OCI-LY3 (cell line): Measurements from ENCODE around the gene MAD1L1.

Source experiments
- H2AFZ ChIP-seq: fragments of 200-600, 300-600 bp; shearing (Covaris generic); 2 replicates; pipeline ENCODE4 v1.6.0; 2014; ENCODE audit warnings: antibody characterized with exemption, low read depth, low read length
- H3K27ac ChIP-seq: fragments of 200-600, 300-600 bp; sonication (generic); 2 replicates; pipeline ENCODE4 v1.5.1; 2014; ENCODE audit warnings: mild to moderate bottlenecking, low read length, moderate library complexity, mixed read lengths
- H3K27me3 ChIP-seq: fragments of 200-600, 300-600 bp; sonication (generic); 2 replicates; pipeline ENCODE4 v1.6.1; 2014; ENCODE audit warnings: low read depth, low read length, mixed read lengths
- H3K36me3 ChIP-seq: fragments of 200-600, 300-600 bp; sonication (generic); replicated peaks from 2 replicates; pipeline ENCODE3; 2014; ENCODE audit warnings: low read depth, low read length, mixed read lengths
- H3K4me1 ChIP-seq: fragments of 300-600, 200-600 bp; sonication (generic); 2 replicates; pipeline ENCODE4 v1.6.1; 2014; ENCODE audit warnings: low read length, mixed read lengths
- H3K4me2 ChIP-seq: fragments of 200-600, 300-600 bp; sonication (generic); 2 replicates; pipeline ENCODE4 v1.6.1; 2014; ENCODE audit warnings: low read length, mixed read lengths
- H3K4me3 ChIP-seq: fragments of 300-600, 200-600 bp; sonication (generic); 2 replicates; pipeline ENCODE4 v1.5.1; 2014; ENCODE audit warnings: antibody characterized with exemption, mild to moderate bottlenecking, low read length, moderate library complexity
- H3K79me2 ChIP-seq: fragments of 300-600, 200-600 bp; shearing (Covaris generic); 2 replicates; pipeline ENCODE4 v1.6.1; 2014; ENCODE audit warnings: mild to moderate bottlenecking, low read length, mixed read lengths
- H3K9ac ChIP-seq: fragments of 300-600, 200-600 bp; shearing (Covaris generic); 2 replicates; pipeline ENCODE4 v1.6.0; 2014; ENCODE audit warnings: mild to moderate bottlenecking, low read length, moderate library complexity
- H3K9me3 ChIP-seq: fragments of 200-600, 300-600 bp; shearing (Covaris generic); 2 replicates; pipeline ENCODE4 v1.6.1; 2014; ENCODE audit warnings: low read length, mixed read lengths; ENCODE audit not compliant: insufficient read depth
- H4K20me1 ChIP-seq: fragments of 200-600, 300-600 bp; sonication (generic); 2 replicates; pipeline ENCODE4 v1.6.1; 2016; ENCODE audit warnings: low read length, mixed read lengths; ENCODE audit not compliant: insufficient read depth
- EZH2phosphoT487 ChIP-seq: fragments of 200-600 bp; shearing (Covaris generic); IDR thresholded peaks from 2 replicates; pipeline ENCODE4 v1.6.1; 2018; ENCODE audit warnings: antibody characterized with exemption, mixed run types, low read depth
- TF ChIP-seq, protein P1 (sequence below): fragments of 200-600, 300-600 bp; sonication (generic); IDR thresholded peaks from 2 replicates; pipeline ENCODE4 v1.5.1; 2014; ENCODE audit warnings: antibody characterized with exemption, low read length, low read depth

Gene MAD1L1

GRCh38 chr7:1856888-1857441, 375.8 kb downstream of the MAD1L1 start:
- Histone ChIP-seq H3K4me1 (no peaks in the 10 kb centered on the region), H4K20me1 (no peaks in the 10 kb centered on the region), H3K9me3 (no peaks in the 10 kb centered on the region), H3K4me2 (no peak overlapping the region), H3K79me2 (no peaks in the 10 kb centered on the region), H2AFZ (no peak overlapping the region), H3K9ac (no peak overlapping the region), H3K27me3 (no peaks in the 10 kb centered on the region), H3K36me3 (no peaks in the 10 kb centered on the region), H3K27ac (no peak overlapping the region), H3K4me3 (no peak overlapping the region)
- TF ChIP-seq EZH2phosphoT487 = no peak
- TF ChIP-seq, protein P1, sequence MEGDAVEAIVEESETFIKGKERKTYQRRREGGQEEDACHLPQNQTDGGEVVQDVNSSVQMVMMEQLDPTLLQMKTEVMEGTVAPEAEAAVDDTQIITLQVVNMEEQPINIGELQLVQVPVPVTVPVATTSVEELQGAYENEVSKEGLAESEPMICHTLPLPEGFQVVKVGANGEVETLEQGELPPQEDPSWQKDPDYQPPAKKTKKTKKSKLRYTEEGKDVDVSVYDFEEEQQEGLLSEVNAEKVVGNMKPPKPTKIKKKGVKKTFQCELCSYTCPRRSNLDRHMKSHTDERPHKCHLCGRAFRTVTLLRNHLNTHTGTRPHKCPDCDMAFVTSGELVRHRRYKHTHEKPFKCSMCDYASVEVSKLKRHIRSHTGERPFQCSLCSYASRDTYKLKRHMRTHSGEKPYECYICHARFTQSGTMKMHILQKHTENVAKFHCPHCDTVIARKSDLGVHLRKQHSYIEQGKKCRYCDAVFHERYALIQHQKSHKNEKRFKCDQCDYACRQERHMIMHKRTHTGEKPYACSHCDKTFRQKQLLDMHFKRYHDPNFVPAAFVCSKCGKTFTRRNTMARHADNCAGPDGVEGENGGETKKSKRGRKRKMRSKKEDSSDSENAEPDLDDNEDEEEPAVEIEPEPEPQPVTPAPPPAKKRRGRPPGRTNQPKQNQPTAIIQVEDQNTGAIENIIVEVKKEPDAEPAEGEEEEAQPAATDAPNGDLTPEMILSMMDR = no peak

GRCh38 chr7:1856161-1856887, 376.4 kb downstream of the MAD1L1 start:
- Histone ChIP-seq H3K27me3 (no peaks in the 10 kb centered on the region), H3K4me2 (no peak overlapping the region), H3K4me1 (no peaks in the 10 kb centered on the region), H3K36me3 (no peaks in the 10 kb centered on the region), H3K4me3 (no peak overlapping the region), H3K9ac (no peak overlapping the region), H3K79me2 (no peaks in the 10 kb centered on the region), H4K20me1 (no peaks in the 10 kb centered on the region), H3K9me3 (no peaks in the 10 kb centered on the region), H2AFZ (no peak overlapping the region), H3K27ac (no peak overlapping the region)
- TF ChIP-seq, protein P1 = no peak
- no peak for TF ChIP-seq EZH2phosphoT487

DNA sequence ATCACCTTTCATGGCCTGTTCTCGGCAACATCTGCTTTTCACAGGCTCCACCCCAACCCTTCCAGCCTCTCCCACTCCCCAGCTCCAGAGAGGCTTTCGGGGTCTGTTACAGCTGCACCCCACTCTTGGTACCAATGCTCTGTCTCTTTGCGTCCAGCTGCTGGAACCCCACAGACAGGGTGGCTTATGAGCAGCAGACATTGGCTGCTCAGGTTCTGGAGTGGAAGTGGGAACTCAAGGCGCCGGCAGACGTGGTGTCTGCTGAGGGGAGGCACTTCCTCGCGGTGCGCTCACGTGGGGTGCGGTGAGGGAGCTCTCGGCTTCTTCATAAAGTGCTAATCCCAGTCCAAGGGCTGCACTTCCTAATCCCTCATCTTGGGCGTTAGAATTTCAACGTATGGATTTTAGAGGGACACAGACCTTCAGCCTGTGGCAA, 377.0 kb downstream of the MAD1L1 start:
- H3K79me2 ChIP-seq = no peaks in the 10 kb centered on the region

More for the DNA sequence above, 377.0 kb downstream of the MAD1L1 start:
- no peaks in the 10 kb centered on the region for H3K36me3 ChIP-seq
- no peaks in the 10 kb centered on the region for H3K9me3 ChIP-seq
- TF ChIP-seq, protein P1 = no peak
- no peak for TF ChIP-seq EZH2phosphoT487
- H4K20me1 ChIP-seq = no peaks in the 10 kb centered on the region
- no peak overlapping the region for H3K4me3 ChIP-seq
- no peak overlapping the region for H3K9ac ChIP-seq
- H3K4me2 ChIP-seq = no peak overlapping the region
- H3K27me3 ChIP-seq = no peaks in the 10 kb centered on the region
- no peaks in the 10 kb centered on the region for H3K4me1 ChIP-seq
- H3K27ac ChIP-seq = no peak overlapping the region
- H2AFZ ChIP-seq = no peak overlapping the region
